ENCODE measurements around the gene LASP1. TPM values are rescaled to one million over a fixed set of nuclear protein-coding genes. Genes with fewer than 3 reads are reported as not detected.

LASP1 gene
- total RNA-seq, 1 experiment from 2014 or later, result 78.3 TPM

- BruUV-seq (replicated peaks), result no TSS peak
- H3K4me3 ChIP-seq (ENCODE audit: low read depth, low read length, poor library complexity, severe bottlenecking), result no peak overlapping the region
- no peak for DNase-seq (ENCODE audit: low spot score)
- no peak overlapping the region for H3K27ac ChIP-seq (ENCODE audit: low read depth, low read length, poor library complexity, severe bottlenecking)
- H3K9me3 ChIP-seq (ENCODE audit: low read depth, low read length, poor library complexity, severe bottlenecking), result no peaks in the 10 kb centered on the region
- no peaks in the 10 kb centered on the region for H3K27me3 ChIP-seq (replicated peaks; ENCODE audit: insufficient read depth, low read depth, low read length, poor library complexity)
- H3K36me3 ChIP-seq (ENCODE audit: insufficient read depth, low read length, poor library complexity, severe bottlenecking), result no peaks in the 10 kb centered on the region
- ChIA-PET CTCF (no interaction called here), POLR2A (ENCODE audit: low non-redundant PET) (no interaction called here)
- TF ChIP-seq CTCF (conservative IDR thresholded peaks at IDR 0.05; ENCODE audit: low read depth, low read length) (no peak), EZH2 (IDR thresholded peaks at IDR 0.05; ENCODE audit: borderline replicate concordance, low read depth, low read length, poor library complexity, severe bottlenecking) (no peak)
- intact Hi-C loops (cut with micrococcal nuclease; ENCODE audit: unreplicated experiment), result no loop called here
- H3K4me1 ChIP-seq (ENCODE audit: insufficient read depth, low read length, poor library complexity, severe bottlenecking), result peaks cover 7% of the 10 kb centered on the region
These were observed 49.1 kb downstream of the LASP1 start for GRCh38 chr17:38918916-38919315.

DNA sequence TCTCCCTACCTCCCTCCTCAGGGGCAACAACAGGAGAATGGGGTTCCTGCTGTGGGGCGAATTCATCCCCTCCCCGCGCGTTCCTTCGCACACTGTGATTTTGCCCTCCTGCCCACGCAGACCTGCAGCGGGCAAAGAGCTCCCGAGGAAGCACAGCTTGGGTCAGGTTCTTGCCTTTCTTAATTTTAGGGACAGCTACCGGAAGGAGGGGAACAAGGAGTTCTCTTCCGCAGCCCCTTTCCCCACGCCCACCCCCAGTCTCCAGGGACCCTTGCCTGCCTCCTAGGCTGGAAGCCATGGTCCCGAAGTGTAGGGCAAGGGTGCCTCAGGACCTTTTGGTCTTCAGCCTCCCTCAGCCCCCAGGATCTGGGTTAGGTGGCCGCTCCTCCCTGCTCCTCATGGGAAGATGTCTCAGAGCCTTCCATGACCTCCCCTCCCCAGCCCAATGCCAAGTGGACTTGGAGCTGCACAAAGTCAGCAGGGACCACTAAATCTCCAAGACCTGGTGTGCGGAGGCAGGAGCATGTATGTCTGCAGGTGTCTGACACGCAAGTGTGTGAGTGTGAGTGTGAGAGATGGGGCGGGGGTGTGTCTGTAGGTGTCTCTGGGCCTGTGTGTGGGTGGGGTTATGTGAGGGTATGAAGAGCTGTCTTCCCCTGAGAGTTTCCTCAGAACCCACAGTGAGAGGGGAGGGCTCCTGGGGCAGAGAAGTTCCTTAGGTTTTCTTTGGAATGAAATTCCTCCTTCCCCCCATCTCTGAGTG is 49.6 kb downstream of the LASP1 start:
- Histone ChIP-seq H3K27me3 (replicated peaks; ENCODE audit: insufficient read depth, low read depth, low read length, poor library complexity) (no peaks in the 10 kb centered on the region), H3K9me3 (ENCODE audit: low read depth, low read length, poor library complexity, severe bottlenecking) (no peaks in the 10 kb centered on the region), H3K36me3 (ENCODE audit: insufficient read depth, low read length, poor library complexity, severe bottlenecking) (no peaks in the 10 kb centered on the region), H3K27ac (ENCODE audit: low read depth, low read length, poor library complexity, severe bottlenecking) (no peak overlapping the region), H3K4me1 (ENCODE audit: insufficient read depth, low read length, poor library complexity, severe bottlenecking) (peaks cover 7% of the 10 kb centered on the region), H3K4me3 (ENCODE audit: low read depth, low read length, poor library complexity, severe bottlenecking) (no peak overlapping the region)
- BruUV-seq (replicated peaks), result no TSS peak
- intact Hi-C loops (cut with micrococcal nuclease; ENCODE audit: unreplicated experiment), result no loop called here
- ChIA-PET CTCF (no interaction called here), POLR2A (ENCODE audit: low non-redundant PET) (no interaction called here)
- TF ChIP-seq CTCF (conservative IDR thresholded peaks at IDR 0.05; ENCODE audit: low read depth, low read length) (no peak), EZH2 (IDR thresholded peaks at IDR 0.05; ENCODE audit: borderline replicate concordance, low read depth, low read length, poor library complexity, severe bottlenecking) (no peak)
- no peak for DNase-seq (ENCODE audit: low spot score)

DNA sequence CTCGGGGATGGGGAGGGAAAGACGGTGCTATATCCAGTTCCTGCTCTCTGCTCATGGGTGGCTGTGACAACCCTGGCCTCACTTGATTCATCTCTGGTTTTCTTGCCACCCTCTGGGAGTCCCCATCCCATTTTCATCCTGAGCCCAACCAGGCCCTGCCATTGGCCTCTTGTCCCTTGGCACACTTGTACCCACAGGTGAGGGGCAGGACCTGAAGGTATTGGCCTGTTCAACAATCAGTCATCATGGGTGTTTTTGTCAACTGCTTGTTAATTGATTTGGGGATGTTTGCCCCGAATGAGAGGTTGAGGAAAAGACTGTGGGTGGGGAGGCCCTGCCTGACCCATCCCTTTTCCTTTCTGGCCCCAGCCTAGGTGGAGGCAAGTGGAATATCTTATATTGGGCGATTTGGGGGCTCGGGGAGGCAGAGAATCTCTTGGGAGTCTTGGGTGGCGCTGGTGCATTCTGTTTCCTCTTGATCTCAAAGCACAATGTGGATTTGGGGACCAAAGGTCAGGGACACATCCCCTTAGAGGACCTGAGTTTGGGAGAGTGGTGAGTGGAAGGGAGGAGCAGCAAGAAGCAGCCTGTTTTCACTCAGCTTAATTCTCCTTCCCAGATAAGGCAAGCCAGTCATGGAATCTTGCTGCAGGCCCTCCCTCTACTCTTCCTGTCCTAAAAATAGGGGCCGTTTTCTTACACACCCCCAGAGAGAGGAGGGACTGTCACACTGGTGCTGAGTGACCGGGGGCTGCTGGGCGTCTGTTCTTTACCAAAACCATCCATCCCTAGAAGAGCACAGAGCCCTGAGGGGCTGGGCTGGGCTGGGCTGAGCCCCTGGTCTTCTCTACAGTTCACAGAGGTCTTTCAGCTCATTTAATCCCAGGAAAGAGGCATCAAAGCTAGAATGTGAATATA is 50.8 kb downstream of the LASP1 start:
- peaks cover 7% of the 10 kb centered on the region for H3K4me1 ChIP-seq (ENCODE audit: insufficient read depth, low read length, poor library complexity, severe bottlenecking)
- intact Hi-C loops (cut with micrococcal nuclease; ENCODE audit: unreplicated experiment), result no loop called here
- DNase-seq (ENCODE audit: low spot score), result no peak
- no peaks in the 10 kb centered on the region for H3K9me3 ChIP-seq (ENCODE audit: low read depth, low read length, poor library complexity, severe bottlenecking)
- H3K4me3 ChIP-seq (ENCODE audit: low read depth, low read length, poor library complexity, severe bottlenecking), result no peak overlapping the region
- TF ChIP-seq EZH2 (IDR thresholded peaks at IDR 0.05; ENCODE audit: borderline replicate concordance, low read depth, low read length, poor library complexity, severe bottlenecking) (no peak), CTCF (conservative IDR thresholded peaks at IDR 0.05; ENCODE audit: low read depth, low read length) (no peak)
- no peak overlapping the region for H3K27ac ChIP-seq (ENCODE audit: low read depth, low read length, poor library complexity, severe bottlenecking)
- no peaks in the 10 kb centered on the region for H3K27me3 ChIP-seq (replicated peaks; ENCODE audit: insufficient read depth, low read depth, low read length, poor library complexity)
- H3K36me3 ChIP-seq (ENCODE audit: insufficient read depth, low read length, poor library complexity, severe bottlenecking), result no peaks in the 10 kb centered on the region
- no TSS peak for BruUV-seq (replicated peaks)
- CTCF ChIA-PET, result no interaction called here
- POLR2A ChIA-PET (ENCODE audit: low non-redundant PET), result no interaction called here
